Glutamatergic neuron (in vitro differentiated cells): ENCODE measurements around the gene GLS. TPM values are rescaled to one million over a fixed set of nuclear protein-coding genes. Genes with fewer than 3 reads are reported as not detected.

Experiments used
- DNase-seq: peaks from one replicate; pipeline ENCODE4 v3.0.0; 2022
- H3K27ac Mint-ChIP-seq: one replicate; pipeline ENCODE4 v1.8.0; 2020; ENCODE audit warnings: mild to moderate bottlenecking, mixed read lengths, inconsistent platforms; ENCODE audit not compliant: unreplicated experiment
- H3K27me3 Mint-ChIP-seq: one replicate; pipeline ENCODE4 v1.8.0; 2020; ENCODE audit warnings: mild to moderate bottlenecking, moderate library complexity, mixed read lengths, inconsistent platforms; ENCODE audit not compliant: unreplicated experiment
- H3K36me3 Mint-ChIP-seq: one replicate; pipeline ENCODE4 v1.8.0; 2020; ENCODE audit warnings: mild to moderate bottlenecking, mixed read lengths, inconsistent platforms; ENCODE audit not compliant: unreplicated experiment
- H3K4me1 Mint-ChIP-seq: one replicate; pipeline ENCODE4 v1.8.0; 2020; ENCODE audit warnings: mild to moderate bottlenecking, low read depth, mixed read lengths, inconsistent platforms; ENCODE audit not compliant: unreplicated experiment
- H3K4me3 Mint-ChIP-seq: one replicate; pipeline ENCODE4 v1.8.0; 2020; ENCODE audit warnings: mild to moderate bottlenecking, mixed read lengths, inconsistent platforms; ENCODE audit not compliant: unreplicated experiment
- H3K9me3 Mint-ChIP-seq: one replicate; pipeline ENCODE4 v1.8.0; 2020; ENCODE audit warnings: mild to moderate bottlenecking, moderate library complexity, mixed read lengths, inconsistent platforms; ENCODE audit not compliant: unreplicated experiment
- total RNA-seq: library from RNA; stranded (reverse); fragmentation: NEBNext Ultra II Directional; extraction: Animal tissue kit (Norgen Biotek cat#: 25700); gene quantifications from one replicate; pipeline ENCODE4 v1.2.1, GENCODE V29; 2021; ENCODE audit not compliant: unreplicated experiment
- TF ChIP-seq, protein P1 (sequence below): fragments of 200-600 bp; sonication (generic); IDR thresholded peaks from one replicate; pipeline ENCODE4 v1.5.0; 2021; ENCODE audit not compliant: partially characterized antibody, unreplicated experiment

Gene GLS
- total RNA-seq, 1 donor from 2014 or later = 120 TPM

- no peak overlapping the region for H3K4me3 Mint-ChIP-seq
- no peak overlapping the region for H3K27ac Mint-ChIP-seq
- no peaks in the 10 kb centered on the region for H3K36me3 Mint-ChIP-seq
- no peaks in the 10 kb centered on the region for H3K27me3 Mint-ChIP-seq
- no peaks in the 10 kb centered on the region for H3K4me1 Mint-ChIP-seq
- TF ChIP-seq, protein P1, sequence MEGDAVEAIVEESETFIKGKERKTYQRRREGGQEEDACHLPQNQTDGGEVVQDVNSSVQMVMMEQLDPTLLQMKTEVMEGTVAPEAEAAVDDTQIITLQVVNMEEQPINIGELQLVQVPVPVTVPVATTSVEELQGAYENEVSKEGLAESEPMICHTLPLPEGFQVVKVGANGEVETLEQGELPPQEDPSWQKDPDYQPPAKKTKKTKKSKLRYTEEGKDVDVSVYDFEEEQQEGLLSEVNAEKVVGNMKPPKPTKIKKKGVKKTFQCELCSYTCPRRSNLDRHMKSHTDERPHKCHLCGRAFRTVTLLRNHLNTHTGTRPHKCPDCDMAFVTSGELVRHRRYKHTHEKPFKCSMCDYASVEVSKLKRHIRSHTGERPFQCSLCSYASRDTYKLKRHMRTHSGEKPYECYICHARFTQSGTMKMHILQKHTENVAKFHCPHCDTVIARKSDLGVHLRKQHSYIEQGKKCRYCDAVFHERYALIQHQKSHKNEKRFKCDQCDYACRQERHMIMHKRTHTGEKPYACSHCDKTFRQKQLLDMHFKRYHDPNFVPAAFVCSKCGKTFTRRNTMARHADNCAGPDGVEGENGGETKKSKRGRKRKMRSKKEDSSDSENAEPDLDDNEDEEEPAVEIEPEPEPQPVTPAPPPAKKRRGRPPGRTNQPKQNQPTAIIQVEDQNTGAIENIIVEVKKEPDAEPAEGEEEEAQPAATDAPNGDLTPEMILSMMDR = no peak
- no peak for DNase-seq
- peaks cover 1% of the 10 kb centered on the region for H3K9me3 Mint-ChIP-seq
These were observed 46.7 kb downstream of the GLS start for GRCh38 chr2:190927301-190927700.

DNA sequence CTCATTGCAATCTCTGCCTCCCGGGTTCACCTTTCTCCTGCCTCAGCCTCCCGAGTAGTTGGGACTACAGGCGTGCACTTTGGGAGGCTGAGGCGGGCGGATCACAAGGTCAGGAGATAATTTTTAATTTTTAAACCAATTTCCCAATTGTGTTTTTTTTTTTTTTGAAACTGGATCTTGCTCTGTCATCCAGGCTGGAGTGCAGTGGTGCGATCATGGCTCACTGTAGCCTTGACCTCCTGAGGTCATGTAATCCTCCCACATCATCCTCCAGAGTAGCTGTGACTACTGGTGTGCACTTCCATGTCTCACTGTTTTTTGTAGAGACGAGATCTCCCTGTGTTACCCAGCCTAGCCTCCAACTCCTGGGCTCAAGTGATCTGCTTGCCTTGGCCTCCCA, 49.3 kb downstream of the GLS start:
- no peak overlapping the region for H3K27ac Mint-ChIP-seq
- no peak overlapping the region for H3K4me3 Mint-ChIP-seq
- H3K27me3 Mint-ChIP-seq = no peaks in the 10 kb centered on the region
- DNase-seq = no peak
- TF ChIP-seq, protein P1 = no peak
- no peaks in the 10 kb centered on the region for H3K4me1 Mint-ChIP-seq
- no peaks in the 10 kb centered on the region for H3K36me3 Mint-ChIP-seq
- no peaks in the 10 kb centered on the region for H3K9me3 Mint-ChIP-seq

- Mint-ChIP-seq H3K27me3 (no peaks in the 10 kb centered on the region), H3K9me3 (no peaks in the 10 kb centered on the region), H3K4me1 (no peaks in the 10 kb centered on the region), H3K36me3 (no peaks in the 10 kb centered on the region), H3K4me3 (no peak overlapping the region), H3K27ac (no peak overlapping the region)
- TF ChIP-seq, protein P1 = no peak
- no peak for DNase-seq
These were observed 49.8 kb downstream of the GLS start for GRCh38 chr2:190930411-190930810.

- no peak overlapping the region for H3K4me3 Mint-ChIP-seq
- H3K4me1 Mint-ChIP-seq = no peaks in the 10 kb centered on the region
- no peaks in the 10 kb centered on the region for H3K27me3 Mint-ChIP-seq
- H3K36me3 Mint-ChIP-seq = no peaks in the 10 kb centered on the region
- no peak for DNase-seq
- no peaks in the 10 kb centered on the region for H3K9me3 Mint-ChIP-seq
- no peak overlapping the region for H3K27ac Mint-ChIP-seq
- TF ChIP-seq, protein P1 = no peak
These were observed 51.9 kb downstream of the GLS start for GRCh38 chr2:190932514-190932913.

- Mint-ChIP-seq H3K36me3 (no peaks in the 10 kb centered on the region), H3K4me1 (no peaks in the 10 kb centered on the region), H3K4me3 (no peak overlapping the region), H3K9me3 (no peaks in the 10 kb centered on the region), H3K27me3 (no peaks in the 10 kb centered on the region), H3K27ac (no peak overlapping the region)
- TF ChIP-seq, protein P1 = no peak
- no peak for DNase-seq
These were observed 52.7 kb downstream of the GLS start for GRCh38 chr2:190933361-190933760.
